Lower leg skin (tissue), 4 donors: ENCODE results near the gene FUT2. TPM values are rescaled to one million over a fixed set of nuclear protein-coding genes. Genes with fewer than 3 reads are reported as not detected.

ENCODE experiments used
- DNase-seq, 2 donors: peaks; one replicate each; pipeline ENCODE4 v3.0.0-alpha.2; 2019; ENCODE audit warnings: low spot score in 2 of 2
- H3K4me3 ChIP-seq: fragments of 200-600 bp; sonication (generic); 2 replicates; pipeline ENCODE4 v1.5.1; 2017; ENCODE audit warnings: mild to moderate bottlenecking, low read depth; ENCODE audit not compliant: poor library complexity, severe bottlenecking
- POLR2A ChIP-seq, 2 donors: fragments of 450-650 bp; IDR thresholded peaks; one replicate each; pipeline ENCODE4 v1.6.1; 2016 to 2017; ENCODE audit warnings: antibody characterized with exemption in 2 of 2, mild to moderate bottlenecking in 1 of 2, moderate library complexity in 1 of 2
- WGBS, 2 donors: methylation state at CpG; one replicate each; pipeline ENCODE4 v1.1.5; 2018; 5-methylcytosine and 5-hydroxymethylcytosine counted together
- intact Hi-C: fragments of 100-400 bp; cut with DNase I; formaldehyde crosslinking; loops from one replicate; pipeline ENCODE4 v1.15.0; 2023; ENCODE audit warnings: low total_unique reads
- total RNA-seq, 4 donors: library from RNA; depleted of rRNA; stranded (reverse); fragments of >200 nt; gene quantifications; one replicate each; pipeline ENCODE4 v1.1.0, GENCODE V29; 2016
- TF ChIP-seq, protein P1 (sequence below), 3 donors: fragments of 450-650 bp; IDR thresholded peaks; one replicate each; pipeline ENCODE4 v1.5.1; 2016; ENCODE audit warnings: antibody characterized with exemption in 3 of 3, mild to moderate bottlenecking in 3 of 3, moderate library complexity in 2 of 3

The FUT2 gene
- total RNA-seq, 4 donors from 2014 or later: 8.5 to 14.9 (median 11.5) TPM

DNA sequence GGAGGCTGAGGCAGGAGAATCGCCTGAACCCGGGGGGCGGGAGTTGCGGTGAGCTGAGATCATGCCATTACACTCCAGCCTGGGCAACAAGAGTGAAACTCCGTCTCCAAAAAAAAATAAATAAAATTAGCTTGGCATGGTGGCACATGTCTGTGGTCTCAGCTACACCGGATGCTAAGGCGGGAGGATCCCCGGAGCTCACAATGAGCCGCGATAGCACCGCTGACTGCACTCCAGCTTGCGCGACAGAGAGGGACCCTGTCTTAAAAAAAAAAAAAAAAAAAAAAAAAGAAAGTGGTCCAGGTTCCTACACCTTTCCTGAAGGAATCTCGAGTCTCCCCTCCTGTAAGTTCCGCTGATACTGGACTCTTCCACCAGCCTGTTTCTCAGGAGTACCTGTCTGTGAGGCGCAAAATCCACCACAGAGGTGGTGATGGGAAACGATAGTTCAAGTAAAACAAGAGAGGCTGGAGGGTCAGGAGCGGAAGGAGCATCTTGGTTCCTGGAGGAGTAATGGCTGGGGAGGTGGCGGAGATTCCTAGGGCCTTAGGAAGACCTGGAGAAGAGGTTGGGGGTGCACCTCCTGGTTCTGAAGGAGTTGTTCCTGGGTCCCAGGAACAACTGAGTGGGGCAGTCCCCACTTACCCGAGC is 56.2 kb downstream of the FUT2 start:
- TF ChIP-seq POLR2A (IDR thresholded peaks at IDR 0.05): no peak
- TF ChIP-seq, protein P1, sequence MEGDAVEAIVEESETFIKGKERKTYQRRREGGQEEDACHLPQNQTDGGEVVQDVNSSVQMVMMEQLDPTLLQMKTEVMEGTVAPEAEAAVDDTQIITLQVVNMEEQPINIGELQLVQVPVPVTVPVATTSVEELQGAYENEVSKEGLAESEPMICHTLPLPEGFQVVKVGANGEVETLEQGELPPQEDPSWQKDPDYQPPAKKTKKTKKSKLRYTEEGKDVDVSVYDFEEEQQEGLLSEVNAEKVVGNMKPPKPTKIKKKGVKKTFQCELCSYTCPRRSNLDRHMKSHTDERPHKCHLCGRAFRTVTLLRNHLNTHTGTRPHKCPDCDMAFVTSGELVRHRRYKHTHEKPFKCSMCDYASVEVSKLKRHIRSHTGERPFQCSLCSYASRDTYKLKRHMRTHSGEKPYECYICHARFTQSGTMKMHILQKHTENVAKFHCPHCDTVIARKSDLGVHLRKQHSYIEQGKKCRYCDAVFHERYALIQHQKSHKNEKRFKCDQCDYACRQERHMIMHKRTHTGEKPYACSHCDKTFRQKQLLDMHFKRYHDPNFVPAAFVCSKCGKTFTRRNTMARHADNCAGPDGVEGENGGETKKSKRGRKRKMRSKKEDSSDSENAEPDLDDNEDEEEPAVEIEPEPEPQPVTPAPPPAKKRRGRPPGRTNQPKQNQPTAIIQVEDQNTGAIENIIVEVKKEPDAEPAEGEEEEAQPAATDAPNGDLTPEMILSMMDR (IDR thresholded peaks at IDR 0.05): no peak
- intact Hi-C loops: no loop called here
- H3K4me3 ChIP-seq: peak overlapping the region; percentile 11
- WGBS, 2 donors: 13 to 15% methylated on average over 20 of the region's 20 CpGs
- DNase-seq: no peak

DNA sequence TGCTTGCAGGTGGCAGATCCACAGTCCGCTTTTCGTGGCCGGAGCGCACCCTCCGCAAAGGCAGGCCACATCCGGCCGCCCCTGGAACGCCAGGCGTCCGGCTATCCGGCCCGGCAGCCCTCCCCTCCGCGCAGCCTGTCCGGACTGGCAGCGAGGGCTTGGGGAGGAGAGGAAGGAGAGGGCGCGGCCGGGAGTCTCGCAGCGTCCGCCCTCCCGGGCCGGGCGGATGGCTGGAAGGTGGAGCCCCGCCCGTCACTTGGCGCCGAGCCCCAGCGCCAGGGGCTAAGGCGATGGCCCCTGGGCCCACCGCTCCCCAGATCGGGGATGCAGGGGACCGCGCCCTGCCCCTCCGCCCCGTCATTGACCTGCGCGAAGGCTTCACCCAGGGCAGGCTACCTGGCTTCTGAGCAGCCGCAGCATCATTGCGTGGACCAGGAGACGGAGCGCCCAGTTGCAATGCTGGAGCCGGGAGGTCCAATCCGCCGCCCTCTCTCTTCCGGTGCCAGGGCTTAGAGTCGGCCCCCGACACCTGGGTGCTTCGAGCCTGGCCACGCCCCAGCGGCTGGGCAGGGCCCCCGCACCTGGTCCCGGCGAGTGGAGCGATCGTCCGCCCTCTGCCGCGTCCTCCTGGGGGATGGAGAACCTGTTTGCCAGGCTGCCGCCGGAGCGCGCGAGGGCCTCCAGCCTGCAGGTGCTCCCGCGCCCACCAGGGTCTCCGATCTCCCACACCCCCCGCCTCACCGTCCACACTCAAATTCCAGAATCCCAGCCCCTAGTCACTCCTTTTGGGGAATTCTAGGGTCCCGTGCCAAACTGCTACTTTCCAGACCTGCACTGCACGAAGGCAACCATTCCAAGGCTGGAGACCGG is 57.0 kb downstream of the FUT2 start, which contains the start of gene FUT1:
Gene FUT1 (minus strand): TSS at position 146 of the 870 bp plus-strand sequence. CDS start 1,360 bp downstream, outside the sequence.
- WGBS, 2 donors: 4 to 11% methylated on average over 37 to 48 of the region's 73 CpGs
- peak within 1 kb of the TSS; percentile 11 for H3K4me3 ChIP-seq
- intact Hi-C loops: no loop called here
- peak in 1 of 2 donors; percentile 91 for DNase-seq
- no peak for TF ChIP-seq POLR2A (IDR thresholded peaks at IDR 0.05)
- TF ChIP-seq, protein P1 (IDR thresholded peaks at IDR 0.05): no peak

DNA sequence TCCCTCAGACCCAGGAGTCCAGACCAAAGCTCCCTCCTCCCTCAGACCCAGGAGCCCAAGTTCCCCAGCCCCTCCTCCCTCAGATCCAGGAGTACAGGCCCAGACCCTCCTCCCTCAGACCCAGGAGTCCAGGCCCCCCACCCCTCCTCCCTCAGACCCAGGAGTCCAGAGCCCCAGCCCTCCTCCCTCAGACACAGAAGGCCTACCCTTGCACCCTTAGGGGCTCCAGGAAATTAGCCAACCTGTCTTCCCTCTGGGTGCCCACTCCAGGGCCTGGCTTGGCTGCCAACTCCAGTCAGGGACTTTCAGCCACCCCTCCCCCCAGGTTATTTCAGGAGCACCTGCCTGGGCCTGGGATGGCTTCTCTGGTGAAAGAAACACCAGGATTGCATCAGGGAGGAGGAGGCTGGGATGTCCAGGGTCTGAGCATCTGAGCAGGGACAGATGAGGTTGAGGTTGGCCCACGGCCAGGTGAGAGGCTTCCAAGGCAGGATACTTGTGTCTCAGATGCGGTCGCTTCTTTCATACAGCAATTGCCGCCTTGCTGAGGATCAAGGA is 59.4 kb downstream of the FUT2 start, which contains the start of gene FGF21:
Gene FGF21 (plus strand): TSS at position 441 of the 558 bp plus-strand sequence. CDS start 713 bp downstream, outside the sequence.
- H3K4me3 ChIP-seq: no peak within 1 kb of the TSS
- no peak for DNase-seq
- TF ChIP-seq POLR2A (IDR thresholded peaks at IDR 0.05): no peak
- TF ChIP-seq, protein P1 (IDR thresholded peaks at IDR 0.05): no peak
- intact Hi-C loops: no loop called here
- WGBS, 2 donors: 79 to 81% methylated on average over 4 of the region's 4 CpGs

Other genes starting within 250 kb of the FUT2 start
- 10 to 100 TPM; 33.3 to 44.4 (median 39.3) TPM for gene GRWD1, start 250.0 kb upstream of the FUT2 start, total RNA-seq
- gene KCNJ14, start 240.4 kb upstream of the FUT2 start, total RNA-seq: 1 to 10 TPM in 3 of 4 donors, under 1 TPM in 1; 0.86 to 4.7 (median 1.4) TPM
- 100 to 1,000 TPM in 1 of 4 donors, 10 to 100 TPM in 3; 67.7 to 162 (median 78.2) TPM for gene CYTH2, start 226.6 kb upstream of the FUT2 start, total RNA-seq
- gene LMTK3, start 184.1 kb upstream of the FUT2 start, total RNA-seq: 1 to 10 TPM; 5.3 to 6.7 (median 5.8) TPM
- gene SULT2B1, start 143.8 kb upstream of the FUT2 start, total RNA-seq: 100 to 1,000 TPM; 119 to 191 (median 166) TPM
- gene SPACA4, start 89.2 kb upstream of the FUT2 start, total RNA-seq: 1 to 10 TPM in 2 of 4 donors, not detected in 2; 1.7 to 2.1 TPM
- 1 to 10 TPM in 2 of 4 donors, under 1 TPM in 2; 0.53 to 8.2 (median 3.8) TPM for gene FAM83E, start 80.9 kb upstream of the FUT2 start, total RNA-seq
- 1,000 to 10,000 TPM; 3,252 to 5,828 (median 3,870) TPM for gene RPL18, start 76.8 kb upstream of the FUT2 start, total RNA-seq
- 1 to 10 TPM; 2.2 to 8.8 (median 6.1) TPM for gene SPHK2, start 76.5 kb upstream of the FUT2 start, total RNA-seq
- gene DBP, start 58.6 kb upstream of the FUT2 start, total RNA-seq: 10 to 100 TPM; 21.1 to 41.6 (median 24.8) TPM
- 10 to 100 TPM in 3 of 4 donors, 1 to 10 TPM in 1; 7.3 to 37.5 (median 10.3) TPM for gene CA11, start 49.8 kb upstream of the FUT2 start, total RNA-seq
- gene NTN5, start 23.0 kb upstream of the FUT2 start, total RNA-seq: 1 to 10 TPM in 1 of 4 donors, under 1 TPM in 2, not detected in 1; 0.47 to 1.9 (median 0.58) TPM
- gene MAMSTR, start 23.8 kb downstream of the FUT2 start, total RNA-seq: under 1 TPM; 0.42 to 0.74 (median 0.63) TPM
- 10 to 100 TPM in 2 of 4 donors, 1 to 10 TPM in 2; 4.7 to 16.8 (median 11.4) TPM for gene RASIP1, start 44.6 kb downstream of the FUT2 start, total RNA-seq
- not detected for gene IZUMO1, start 50.9 kb downstream of the FUT2 start, total RNA-seq
- gene FUT1, start 56.7 kb downstream of the FUT2 start, total RNA-seq: 1 to 10 TPM; 1.7 to 4.9 (median 3.5) TPM
- gene FGF21, start 59.6 kb downstream of the FUT2 start, total RNA-seq: not detected
- gene BCAT2, start 115.1 kb downstream of the FUT2 start, total RNA-seq: 10 to 100 TPM; 20.3 to 61.4 (median 38.6) TPM
- gene HSD17B14, start 140.5 kb downstream of the FUT2 start, total RNA-seq: 1 to 10 TPM; 1.6 to 6.6 (median 5.4) TPM
- 1 to 10 TPM; 2.9 to 7.2 (median 6.3) TPM for gene PLEKHA4, start 172.6 kb downstream of the FUT2 start, total RNA-seq
- gene PPP1R15A, start 176.4 kb downstream of the FUT2 start, total RNA-seq: 100 to 1,000 TPM in 1 of 4 donors, 10 to 100 TPM in 3; 91.6 to 152 (median 97.5) TPM
- gene TULP2, start 202.8 kb downstream of the FUT2 start, total RNA-seq: not detected
- gene NUCB1, start 204.3 kb downstream of the FUT2 start, total RNA-seq: 100 to 1,000 TPM; 162 to 269 (median 189) TPM
- not detected for gene DHDH, start 237.7 kb downstream of the FUT2 start, total RNA-seq